Neural progenitor cell (in vitro differentiated cells): ENCODE measurements around the gene BTG4.

ENCODE experiments used
- EZH2 ChIP-seq: fragments of 200-600 bp; sonication (generic); IDR thresholded peaks from 2 replicates; pipeline ENCODE4 v1.6.1; 2017; ENCODE audit warnings: antibody characterized with exemption, mild to moderate bottlenecking, moderate library complexity
- TF ChIP-seq, protein P1 (sequence below): fragments of 200-600 bp; sonication (generic); IDR thresholded peaks from 2 replicates; pipeline ENCODE4 v1.5.1; 2017; ENCODE audit warnings: antibody characterized with exemption, mild to moderate bottlenecking

DNA sequence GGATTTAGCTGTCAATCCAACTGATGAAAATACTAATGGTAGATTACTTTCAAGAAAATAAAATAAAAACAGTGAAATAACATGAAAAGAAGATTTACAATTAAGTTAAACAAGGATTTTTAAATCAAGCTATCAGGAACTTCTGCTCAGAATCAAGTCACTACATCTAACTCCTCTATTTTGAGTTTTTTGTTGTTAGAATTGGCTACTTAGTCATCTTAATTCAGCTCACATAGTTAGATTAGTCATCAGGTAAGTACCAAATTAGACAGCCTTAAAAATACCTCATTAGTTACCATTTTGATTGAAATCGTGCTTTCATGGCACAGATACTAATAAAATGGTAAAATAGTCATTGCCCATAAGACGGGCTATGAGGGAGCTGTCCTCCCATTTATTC, 35.8 kb downstream of the BTG4 start:
- TF ChIP-seq, protein P1, sequence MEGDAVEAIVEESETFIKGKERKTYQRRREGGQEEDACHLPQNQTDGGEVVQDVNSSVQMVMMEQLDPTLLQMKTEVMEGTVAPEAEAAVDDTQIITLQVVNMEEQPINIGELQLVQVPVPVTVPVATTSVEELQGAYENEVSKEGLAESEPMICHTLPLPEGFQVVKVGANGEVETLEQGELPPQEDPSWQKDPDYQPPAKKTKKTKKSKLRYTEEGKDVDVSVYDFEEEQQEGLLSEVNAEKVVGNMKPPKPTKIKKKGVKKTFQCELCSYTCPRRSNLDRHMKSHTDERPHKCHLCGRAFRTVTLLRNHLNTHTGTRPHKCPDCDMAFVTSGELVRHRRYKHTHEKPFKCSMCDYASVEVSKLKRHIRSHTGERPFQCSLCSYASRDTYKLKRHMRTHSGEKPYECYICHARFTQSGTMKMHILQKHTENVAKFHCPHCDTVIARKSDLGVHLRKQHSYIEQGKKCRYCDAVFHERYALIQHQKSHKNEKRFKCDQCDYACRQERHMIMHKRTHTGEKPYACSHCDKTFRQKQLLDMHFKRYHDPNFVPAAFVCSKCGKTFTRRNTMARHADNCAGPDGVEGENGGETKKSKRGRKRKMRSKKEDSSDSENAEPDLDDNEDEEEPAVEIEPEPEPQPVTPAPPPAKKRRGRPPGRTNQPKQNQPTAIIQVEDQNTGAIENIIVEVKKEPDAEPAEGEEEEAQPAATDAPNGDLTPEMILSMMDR, result no peak
- TF ChIP-seq EZH2, result no peak
